GM19240 (cell line): ENCODE measurements around the gene BNC2.
"Not testable (repeated sequence)": the region's sequence is repeated elsewhere in the genome, so short reads cannot be mapped to it uniquely, and the experiment has no call there.

Experiments used
- DNase-seq: peaks from one replicate; pipeline ENCODE4 v3.0.0; 2011; ENCODE audit warnings: low spot score; ENCODE audit not compliant: insufficient read length

BNC2 gene

DNA sequence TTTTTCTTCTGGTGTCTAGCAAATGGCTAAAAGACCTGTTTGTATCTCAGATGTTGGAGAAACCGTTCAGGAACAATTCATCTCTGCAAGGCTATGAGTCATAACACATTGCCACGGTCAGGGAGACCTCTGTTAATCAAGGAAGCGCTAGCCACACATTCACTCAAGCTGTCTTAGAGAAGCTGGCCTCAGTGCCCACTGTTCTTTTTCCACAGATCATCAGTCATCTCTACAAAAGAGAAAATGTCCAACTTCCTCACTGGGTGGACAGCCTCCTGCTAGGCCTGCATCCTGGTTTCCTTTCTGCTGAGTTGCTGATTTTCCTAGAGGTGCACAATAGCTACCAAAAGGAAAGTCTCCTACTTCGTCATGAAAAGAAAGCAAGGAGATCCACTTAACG, 360.5 kb downstream of the BNC2 start:
- DNase-seq, result no peak

DNA sequence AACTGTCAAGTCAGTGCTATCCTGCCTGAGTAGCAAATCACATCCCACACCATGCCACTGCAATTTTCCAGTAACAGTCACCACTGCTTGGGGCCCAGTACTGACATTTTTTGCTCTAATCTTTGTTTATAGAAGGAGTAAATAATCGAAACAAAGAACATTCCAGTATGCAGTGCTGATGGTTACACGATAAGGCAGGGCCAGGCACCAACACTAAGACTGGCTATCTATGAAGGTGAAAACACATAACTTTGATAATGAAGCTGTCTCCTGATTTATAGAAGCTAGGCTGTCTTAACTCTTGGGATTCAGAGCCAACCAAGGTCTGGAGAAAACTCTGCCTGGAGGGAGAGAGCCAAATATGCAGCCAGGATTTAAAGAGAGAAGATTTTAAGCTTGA, 365.3 kb downstream of the BNC2 start:
- DNase-seq, result no peak

DNA sequence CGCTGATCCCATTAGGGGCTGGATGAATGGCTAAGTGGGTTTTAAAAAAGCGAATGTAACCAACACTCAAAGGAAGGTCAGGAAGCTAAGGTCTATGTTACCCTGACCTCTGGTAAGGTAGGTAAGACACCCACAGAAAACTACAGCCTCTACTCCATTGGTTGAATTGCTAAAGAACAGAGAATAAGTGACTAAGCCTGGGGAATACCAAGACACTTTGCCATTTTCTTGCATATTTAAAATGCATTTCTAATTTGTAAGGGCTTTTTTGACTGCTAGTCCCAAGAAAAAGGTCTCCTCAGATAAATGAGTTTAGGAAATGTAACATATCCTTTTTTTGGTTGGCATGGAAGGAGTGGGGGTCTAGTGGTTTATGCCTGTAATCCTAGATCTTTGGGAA, 368.7 kb downstream of the BNC2 start:
- no peak for DNase-seq

DNA sequence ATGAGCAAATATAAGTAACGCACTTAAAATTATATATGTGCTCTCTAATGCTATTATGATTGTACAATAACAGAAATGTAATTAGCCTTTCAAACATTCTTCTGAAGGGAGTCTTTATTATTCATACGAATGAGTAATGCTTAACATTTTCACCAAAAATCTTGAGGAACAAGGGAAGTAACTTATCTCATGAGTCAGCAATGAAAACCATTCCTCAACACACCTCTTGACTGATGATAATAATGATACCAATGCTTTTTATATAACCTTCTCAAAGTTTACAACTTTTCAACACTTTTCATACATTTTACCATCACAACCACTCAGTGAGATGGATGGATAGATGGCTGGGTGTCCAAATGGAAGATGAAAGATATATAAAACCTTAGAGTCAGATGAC, 369.3 kb downstream of the BNC2 start:
- no peak for DNase-seq

DNA sequence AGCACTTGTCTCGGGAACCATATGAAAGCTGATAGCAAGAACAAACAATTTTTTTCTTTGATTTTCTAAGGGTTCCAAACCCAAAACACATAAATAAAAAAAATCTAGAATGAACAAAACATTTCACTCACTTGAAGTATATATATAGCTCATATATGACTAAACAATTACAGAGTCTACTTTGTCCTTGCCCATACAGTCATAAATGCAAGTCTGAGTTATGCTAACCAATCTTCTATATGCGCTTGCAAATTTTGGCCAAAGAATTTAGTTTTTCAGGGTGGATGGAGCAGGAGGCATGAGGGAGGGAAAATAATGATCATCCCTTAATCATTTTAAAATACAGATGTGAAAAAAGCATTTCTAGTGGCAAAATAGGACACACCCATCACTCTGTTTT, 370.1 kb downstream of the BNC2 start:
- DNase-seq, result no peak

DNA sequence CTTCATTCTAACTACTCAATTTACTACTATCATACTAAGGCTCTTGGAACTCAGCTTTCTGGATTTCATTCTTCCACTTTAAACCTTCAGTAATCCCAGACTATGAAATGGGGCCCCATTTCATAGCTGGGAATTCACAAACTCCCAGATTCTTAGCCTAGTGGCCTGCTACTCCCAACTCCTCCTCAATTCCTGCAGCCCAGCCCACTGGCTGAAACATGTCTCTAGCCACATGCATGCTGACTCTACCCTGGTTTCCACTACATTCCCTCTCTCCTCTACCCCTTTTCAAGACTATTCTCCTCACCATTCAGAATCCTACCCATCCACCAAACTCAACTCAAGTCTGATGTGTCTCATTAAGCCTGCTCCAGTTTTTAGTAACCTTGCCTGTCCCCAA, 370.6 kb downstream of the BNC2 start:
- no peak for DNase-seq

DNA sequence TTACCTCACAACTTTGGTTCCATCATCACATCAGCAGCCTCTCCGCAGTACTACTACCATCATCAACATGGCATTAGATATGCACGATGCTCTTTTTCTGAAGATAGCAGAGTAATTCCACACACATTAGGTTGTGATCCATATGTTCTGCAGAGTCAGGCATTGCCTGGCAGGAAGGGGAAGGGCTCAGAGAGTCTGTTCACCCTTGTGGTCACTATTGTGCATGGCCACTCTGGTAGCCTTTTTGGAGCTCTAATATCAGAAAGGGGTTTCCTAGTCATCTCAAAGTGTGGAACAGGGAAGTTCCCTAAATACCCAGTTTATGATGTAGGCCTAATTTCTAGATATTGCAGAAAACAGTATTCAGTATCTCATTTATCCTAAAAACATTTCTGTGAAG, 373.6 kb downstream of the BNC2 start:
- DNase-seq, result no peak

DNA sequence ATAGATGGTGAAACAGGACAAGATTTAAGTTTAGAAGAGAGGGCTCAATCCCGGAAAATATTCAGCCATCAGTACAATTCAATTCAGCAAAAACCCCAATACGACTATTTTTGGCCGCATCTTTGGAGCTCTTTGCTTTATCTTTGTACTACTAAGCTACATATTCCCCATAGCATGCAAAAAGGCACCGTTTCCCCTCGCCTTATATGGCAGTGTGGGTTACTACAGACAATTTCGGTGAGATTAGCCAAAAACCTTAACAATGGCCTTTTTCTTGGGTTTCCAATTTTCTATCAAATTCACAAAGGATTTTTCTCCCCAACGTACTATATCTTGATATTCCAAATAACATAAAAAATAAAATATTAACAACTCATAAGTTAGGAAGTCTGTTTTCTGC, 382.6 kb downstream of the BNC2 start:
- DNase-seq, result no peak

DNA sequence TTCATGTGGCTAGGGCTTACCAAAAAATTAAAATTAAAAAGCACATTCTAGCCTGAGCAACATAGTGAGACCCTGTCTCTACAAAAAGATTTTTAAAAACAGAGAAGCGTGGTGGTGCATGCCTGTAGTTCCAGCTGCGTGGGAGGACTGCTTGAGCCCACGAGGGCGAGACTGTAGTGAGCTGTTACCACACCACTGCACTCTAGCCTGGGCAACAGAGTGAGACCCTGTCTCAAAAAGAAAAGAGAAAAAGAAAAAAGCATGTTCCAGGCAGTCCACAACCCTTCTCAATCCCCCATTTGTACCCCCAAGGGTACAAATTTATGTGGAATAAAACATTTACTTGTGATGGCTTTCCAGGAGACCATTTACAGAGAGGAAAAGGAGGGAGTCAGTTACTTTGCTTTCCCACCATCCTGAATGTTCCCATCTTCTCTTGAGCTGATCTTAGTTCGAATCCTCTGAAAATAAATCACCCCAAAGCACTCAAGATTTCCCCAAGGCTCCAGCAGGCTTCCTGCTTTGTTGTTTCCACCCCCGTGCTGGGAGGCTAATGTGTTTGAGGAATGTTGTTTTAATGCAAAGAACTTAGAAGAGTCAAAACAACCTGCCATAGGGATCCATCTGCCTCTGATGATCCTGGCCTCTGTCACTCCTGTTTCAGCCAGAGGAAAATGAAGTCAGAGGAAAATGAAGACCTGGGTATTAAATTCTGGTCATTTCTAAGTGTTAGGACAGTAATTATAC, 384.7 kb downstream of the BNC2 start:
- no peak for DNase-seq

DNA sequence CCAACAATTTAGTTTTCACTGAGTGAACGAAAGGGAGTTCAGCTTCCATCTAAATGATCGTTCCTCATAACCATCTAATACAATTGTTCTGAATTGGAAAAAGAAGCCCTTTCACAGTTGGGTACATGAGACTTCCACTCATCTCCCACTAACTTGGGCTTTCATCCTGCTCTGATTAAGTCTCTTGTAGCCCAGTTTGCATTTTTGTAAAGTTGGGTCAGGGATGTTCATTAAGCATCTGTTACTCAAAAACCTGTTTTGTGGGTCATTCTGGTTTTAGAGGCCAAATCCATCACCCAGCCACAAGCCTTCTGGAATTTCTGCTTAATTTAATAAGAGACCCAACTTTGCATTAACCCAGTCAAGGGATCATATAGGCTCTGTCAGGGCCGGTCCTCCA, 385.3 kb downstream of the BNC2 start:
- no peak for DNase-seq

DNA sequence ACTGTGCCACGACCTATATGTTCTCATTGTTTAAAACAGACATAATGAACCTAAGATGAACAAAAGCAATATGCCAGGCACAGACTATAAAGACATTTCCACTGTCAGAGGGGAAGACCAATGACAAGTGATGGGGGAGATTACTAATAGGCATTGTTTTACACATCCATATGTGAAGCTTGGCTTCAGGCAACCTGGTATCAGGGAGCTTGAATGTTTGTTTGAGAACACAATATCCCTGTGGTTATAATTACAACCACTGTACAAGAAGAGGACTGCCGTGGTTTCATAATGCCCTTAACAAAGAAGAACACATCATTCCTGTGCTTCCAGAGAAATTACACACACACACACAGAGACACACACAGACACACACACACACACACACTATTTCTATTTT, 385.7 kb downstream of the BNC2 start:
- DNase-seq, result no peak

DNA sequence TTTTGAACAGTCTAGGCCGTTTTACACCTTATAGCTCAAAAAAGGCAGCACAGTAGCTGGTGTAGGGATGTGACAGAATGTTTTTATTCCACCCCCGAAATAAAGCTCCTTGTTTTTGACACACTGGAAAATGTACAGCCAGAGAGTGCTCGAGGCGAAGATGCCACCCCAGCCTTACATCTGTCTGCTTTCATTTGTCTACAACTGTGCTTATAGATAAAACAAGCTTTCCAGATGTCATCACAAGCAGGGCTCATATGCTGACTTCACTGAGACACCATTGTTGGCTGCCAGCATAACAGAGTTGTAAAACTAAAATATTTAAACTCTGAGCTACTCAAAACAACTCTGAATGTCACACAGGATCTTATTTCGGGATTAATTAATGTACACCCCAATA, 386.3 kb downstream of the BNC2 start:
- no peak for DNase-seq

DNA sequence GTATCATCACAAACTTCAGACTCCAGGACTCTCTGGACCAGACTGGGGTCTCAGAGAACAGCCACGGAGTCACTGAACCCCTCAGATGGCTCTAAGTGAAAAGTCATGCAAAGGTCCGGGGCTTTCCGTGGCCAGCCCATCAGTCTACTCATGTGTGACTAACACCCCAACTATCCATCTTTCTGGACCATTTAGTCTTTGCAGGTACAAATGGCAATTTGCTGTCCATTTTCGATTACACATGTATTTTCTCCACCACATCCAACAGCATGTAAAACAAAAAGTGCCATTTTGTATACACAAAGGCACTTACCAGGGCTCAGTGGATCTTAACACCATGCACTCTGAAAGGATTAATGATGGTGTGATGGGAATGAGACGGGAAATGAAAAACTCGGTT, 387.7 kb downstream of the BNC2 start:
- no peak for DNase-seq

DNA sequence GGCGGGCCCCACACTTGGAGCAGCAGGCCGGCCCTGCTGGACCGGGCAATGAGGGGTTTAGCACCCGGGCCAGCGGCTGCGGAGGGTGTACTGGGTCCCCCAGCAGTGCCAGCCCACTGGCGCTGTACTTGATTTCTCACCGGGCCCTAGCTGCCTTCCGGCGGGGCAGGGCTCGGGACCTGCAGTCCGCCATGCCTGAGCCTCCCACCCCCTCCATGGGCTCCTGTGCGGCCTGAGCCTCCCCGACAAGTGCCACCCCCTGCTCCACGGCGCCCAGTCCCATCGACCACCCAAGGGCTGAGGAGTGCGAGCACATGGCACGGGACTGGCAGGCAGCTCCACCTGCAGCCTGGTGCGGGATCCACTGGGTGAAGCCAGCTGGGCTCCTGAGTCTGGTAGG, 389.9 kb downstream of the BNC2 start:
- not testable (repeated sequence) for DNase-seq

DNA sequence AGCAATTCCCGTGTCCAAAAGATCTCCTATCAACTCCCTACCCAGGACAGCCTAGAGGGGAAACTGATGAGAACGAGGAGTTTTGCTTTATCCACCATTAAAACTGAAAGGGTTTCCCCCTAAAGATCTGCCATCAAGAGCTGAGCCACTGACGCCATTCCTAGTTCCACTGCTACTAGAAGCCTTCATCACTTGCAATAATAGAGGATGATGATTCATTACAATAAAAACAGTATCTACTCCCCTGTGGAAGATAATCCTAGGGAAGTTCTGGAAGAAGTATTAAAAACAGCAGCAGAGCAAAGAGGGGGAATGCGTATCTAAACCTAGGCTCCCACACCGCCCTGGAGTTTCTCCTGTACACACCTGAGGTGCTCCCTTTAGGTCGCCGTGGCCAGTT, 394.5 kb downstream of the BNC2 start:
- DNase-seq, result no peak

DNA sequence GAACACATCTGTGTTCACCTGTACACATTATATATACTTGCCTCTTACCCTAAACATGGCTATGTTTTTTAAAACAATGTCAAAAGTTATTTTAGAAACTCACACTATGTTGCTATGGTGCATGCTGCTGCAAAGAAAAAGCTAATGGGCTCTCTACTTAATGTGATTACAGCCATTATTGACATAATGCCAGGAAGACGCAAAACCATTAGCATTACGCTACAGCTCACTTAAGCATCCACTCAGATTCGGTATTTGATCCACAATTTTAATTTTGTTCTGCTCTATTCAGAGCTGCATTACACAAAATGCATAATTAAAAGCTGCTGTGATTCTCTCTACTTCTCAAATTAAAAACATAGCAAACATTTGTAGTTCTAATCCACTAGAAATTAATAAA, 395.2 kb downstream of the BNC2 start:
- no peak for DNase-seq

DNA sequence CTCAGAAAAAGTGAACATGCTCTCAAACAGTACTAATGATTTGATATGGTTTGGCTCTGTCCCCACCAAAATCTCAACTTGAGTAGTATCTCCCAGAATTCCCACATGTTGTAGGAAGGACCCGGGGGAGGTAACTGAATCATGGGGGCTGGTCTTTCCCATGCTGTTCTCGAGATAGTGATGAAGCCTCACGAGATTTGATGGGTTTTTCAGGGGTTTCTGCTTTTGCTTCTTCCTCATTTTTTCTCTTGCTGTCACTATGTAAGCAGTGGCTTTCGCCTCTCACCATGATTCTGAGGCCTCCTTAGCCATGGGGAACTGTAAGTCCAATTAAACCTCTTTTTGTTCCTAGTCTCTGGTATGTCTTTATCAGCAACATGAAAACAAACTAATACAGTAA, 401.3 kb downstream of the BNC2 start:
- DNase-seq, result no peak

DNA sequence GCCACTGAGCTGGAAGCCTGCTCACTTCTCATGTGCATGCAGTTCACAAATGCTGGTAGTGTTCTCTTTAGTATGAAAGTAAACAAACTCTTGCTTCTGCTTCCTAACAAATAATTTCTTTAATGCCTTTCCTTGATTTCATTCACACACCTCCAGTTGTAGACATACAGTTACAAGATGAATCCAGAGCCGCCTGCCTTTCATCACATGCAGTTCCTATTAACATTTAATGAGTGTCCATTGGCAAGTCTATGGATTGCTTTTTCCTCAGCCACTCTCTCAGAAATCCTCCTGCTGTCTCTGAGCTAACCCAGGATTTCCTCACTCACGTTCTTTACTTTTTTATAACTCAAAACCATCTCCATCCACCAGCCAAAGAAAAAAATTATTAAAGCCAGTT, 408.6 kb downstream of the BNC2 start:
- DNase-seq, result no peak

DNA sequence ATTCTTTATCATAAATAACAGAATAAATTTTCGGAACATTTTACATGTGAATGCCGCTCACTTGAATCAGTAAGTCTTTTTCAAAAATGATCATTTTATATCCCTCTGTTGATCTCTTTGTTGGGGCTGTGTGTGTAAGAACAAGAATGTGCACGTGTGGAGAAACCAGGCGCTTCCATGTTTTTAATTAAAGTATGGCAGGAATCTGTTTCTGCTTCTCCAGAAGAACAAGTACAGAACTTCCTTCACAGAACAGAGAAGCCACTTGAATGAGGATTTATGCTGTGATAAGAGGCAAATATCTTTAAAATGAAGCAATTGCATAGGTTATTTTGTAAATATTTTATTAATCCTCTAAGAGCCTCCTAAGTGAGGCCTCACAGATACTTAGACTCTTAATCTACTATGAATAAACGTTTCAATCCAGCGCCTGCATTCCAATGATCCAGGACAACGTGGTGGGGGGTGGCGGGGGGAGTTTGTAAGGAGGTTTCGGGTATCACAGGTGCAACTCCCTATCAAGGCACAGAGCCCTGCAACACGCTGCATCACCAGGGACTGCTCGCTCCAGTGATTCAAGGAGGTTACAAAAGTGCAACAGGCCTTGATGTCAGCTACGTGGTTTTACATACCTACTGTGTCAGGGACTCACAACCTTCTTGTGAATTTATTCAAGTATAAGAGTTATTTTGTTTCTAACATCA, 409.2 kb downstream of the BNC2 start:
- no peak for DNase-seq

DNA sequence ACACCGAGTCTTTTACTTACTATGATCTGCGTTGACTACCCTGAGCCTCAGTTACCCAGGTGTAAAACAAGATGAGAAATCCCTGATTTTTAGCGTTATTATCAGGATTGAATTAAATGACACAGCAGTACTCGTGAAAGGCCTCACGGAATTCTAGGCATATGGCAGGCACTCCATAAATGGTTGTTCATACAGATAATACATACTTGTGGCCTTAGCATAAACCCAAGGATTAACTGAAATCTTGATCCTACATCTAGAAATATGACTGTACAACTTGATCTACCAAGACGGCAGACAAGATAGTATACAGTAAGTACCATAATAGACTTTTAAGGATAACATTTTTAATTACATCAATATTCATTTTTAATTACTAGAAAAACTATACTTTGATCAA, 409.8 kb downstream of the BNC2 start:
- DNase-seq, result no peak

DNA sequence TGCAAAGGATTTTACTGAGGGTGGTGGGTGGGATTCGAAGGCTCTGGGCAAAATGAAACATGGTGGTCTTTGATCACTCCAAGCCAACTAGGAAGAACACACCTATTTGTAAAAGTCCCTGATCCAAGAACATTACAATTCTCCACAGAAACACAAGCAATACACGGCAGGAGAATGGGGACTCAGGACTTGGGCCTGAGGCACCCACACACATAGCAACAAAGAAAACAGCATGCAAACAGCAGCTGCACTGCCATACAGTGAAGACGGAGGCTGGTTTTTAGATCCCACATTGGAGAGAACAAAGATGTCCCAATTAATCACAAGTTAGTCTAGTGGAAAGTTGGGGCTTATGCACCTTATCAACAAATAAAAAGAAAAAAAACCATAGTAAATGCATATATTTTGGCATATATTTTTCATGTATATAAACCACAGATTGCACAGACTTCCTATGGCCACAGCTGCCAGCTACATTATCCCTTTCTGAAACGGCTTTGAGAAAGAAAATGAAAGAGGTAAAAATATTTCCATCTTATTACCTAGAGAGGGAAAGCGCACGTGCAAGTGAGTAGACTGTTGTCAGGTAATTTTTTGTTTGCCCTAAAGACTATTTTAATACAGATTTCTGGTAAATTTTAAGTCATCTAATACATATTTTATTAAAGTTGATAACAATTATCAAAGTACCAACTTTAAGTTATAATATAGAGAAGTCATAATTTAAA, 410.9 kb downstream of the BNC2 start:
- no peak for DNase-seq

DNA sequence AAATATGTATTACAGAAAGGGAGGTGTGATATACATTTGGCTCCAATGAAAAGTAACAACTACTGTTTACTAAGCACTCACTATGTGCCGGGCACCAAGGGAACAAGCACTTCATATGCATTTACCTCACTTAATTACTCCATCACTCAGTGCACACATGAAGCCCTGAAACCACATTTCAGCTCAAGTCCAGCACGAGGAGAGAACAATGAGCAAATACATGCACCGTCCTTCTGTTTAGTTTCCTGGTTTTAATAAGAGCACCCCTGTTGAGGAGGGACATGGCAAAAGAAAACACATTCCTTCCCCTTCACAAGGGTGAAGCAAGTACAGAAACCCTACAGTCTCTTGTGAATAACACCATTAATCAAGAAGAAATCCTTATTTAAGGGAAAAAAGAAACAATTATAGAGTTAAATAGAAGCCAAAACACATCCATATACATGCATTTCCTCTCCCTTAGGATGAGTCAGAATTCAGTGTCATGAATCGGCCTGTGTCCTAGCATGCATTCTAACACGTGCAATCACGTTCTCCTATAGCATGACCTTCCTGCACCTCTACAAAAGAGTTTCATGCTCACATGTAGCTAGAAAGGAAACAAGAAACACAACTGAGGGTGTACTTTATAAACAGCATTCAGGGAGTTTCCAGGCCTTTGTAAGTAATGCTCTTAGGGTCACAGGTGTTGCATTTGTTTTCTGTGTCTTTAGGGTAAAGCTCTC, 411.6 kb downstream of the BNC2 start:
- DNase-seq, result no peak
